Spinal cord (tissue), 10 donors: ENCODE measurements around the gene TPCN1. TPM values are rescaled to one million over a fixed set of nuclear protein-coding genes. Genes with fewer than 3 reads are reported as not detected.

Experiments used
- DNase-seq, 6 donors: peaks; one replicate each; pipeline versions ENCODE4 v3.0.0 to v3.0.0-alpha.2; 2013 to 2015; ENCODE audit warnings: low spot score in 6 of 6, low read depth in 4 of 6
- H3K27ac ChIP-seq: one replicate; pipeline ENCODE4 v1.5.1; 2013; ENCODE audit warnings: low read depth, low read length, control low read depth
- H3K27me3 ChIP-seq: one replicate; pipeline ENCODE4 v1.6.1; 2013; ENCODE audit warnings: low read length; ENCODE audit not compliant: control insufficient read depth, insufficient read depth
- H3K36me3 ChIP-seq: one replicate; pipeline ENCODE4 v1.6.1; 2013; ENCODE audit warnings: low read length; ENCODE audit not compliant: control insufficient read depth, insufficient read depth
- H3K4me1 ChIP-seq: one replicate; pipeline ENCODE4 v1.6.1; 2013; ENCODE audit warnings: low read length; ENCODE audit not compliant: control insufficient read depth, insufficient read depth
- H3K4me3 ChIP-seq: one replicate; pipeline ENCODE4 v1.5.1; 2013; ENCODE audit warnings: low read depth, low read length, control low read depth
- H3K9me3 ChIP-seq: one replicate; pipeline ENCODE4 v1.6.1; 2013; ENCODE audit warnings: low read length; ENCODE audit not compliant: control insufficient read depth, insufficient read depth
- WGBS: methylation state at CpG from one replicate; pipeline ENCODE4 v1.1.5; 2013; ENCODE audit warnings: missing lambda C conversion rate; ENCODE audit not compliant: insufficient coverage; 5-methylcytosine and 5-hydroxymethylcytosine counted together
- polyA plus RNA-seq, 2 donors: library from polyadenylated mRNA; unstranded; fragments of 120-200 nt; gene quantifications; one replicate each; pipeline ENCODE4 v1.2.1, GENCODE V29; 2013; ENCODE audit not compliant: insufficient read length in 2 of 2
- total RNA-seq, 2 donors: library from RNA; depleted of rRNA in 1 of 2; stranded (reverse); fragments of 120-200 nt in 1 of 2; fragments of >200 nt in 1 of 2; gene quantifications; one replicate each; pipeline versions ENCODE4 v1.2.3 to v1.2.4, GENCODE V29; 2013 to 2014
- donor health status: healthy.

Gene TPCN1
- total and polyA plus RNA-seq, 4 donors, result 14.0 to 43.8 (median 29.1) TPM

DNA sequence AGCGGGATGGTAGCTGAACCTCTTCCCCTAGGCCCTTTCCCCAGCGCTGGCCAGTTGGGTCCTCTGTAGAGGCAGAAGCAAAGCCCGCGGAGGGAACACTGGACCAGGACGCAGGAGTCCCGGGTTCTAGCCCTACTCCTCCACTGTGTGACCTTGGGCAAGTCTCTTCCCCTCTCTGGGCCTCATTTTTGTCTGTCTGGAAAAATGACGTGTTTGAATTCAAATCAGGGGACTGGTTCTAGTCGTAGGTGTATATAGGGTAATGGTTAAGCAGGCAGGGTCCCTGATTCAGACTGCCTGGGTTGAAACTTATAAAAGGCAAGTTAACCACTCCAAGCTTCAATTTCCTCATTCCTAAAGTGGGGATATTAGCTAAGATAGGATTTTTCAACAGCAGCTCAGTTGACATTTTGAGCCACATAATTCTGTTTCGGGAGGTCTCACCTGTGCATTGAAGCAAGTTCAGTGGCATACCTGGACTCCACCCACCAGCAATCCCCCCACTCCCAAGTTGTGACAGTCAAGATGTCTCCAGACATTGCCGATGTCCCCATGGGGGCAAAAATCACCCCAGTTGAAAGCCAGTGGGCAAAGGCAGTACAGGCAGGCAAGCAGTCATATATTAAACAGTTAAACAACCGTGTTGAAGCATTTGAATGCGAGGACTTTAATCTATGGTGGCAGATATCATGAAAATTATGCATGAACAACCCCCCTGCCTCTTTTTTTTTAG is 899 bp downstream of the TPCN1 start:
- H3K4me1 ChIP-seq, result peaks cover 34% of the 10 kb centered on the region

DNA sequence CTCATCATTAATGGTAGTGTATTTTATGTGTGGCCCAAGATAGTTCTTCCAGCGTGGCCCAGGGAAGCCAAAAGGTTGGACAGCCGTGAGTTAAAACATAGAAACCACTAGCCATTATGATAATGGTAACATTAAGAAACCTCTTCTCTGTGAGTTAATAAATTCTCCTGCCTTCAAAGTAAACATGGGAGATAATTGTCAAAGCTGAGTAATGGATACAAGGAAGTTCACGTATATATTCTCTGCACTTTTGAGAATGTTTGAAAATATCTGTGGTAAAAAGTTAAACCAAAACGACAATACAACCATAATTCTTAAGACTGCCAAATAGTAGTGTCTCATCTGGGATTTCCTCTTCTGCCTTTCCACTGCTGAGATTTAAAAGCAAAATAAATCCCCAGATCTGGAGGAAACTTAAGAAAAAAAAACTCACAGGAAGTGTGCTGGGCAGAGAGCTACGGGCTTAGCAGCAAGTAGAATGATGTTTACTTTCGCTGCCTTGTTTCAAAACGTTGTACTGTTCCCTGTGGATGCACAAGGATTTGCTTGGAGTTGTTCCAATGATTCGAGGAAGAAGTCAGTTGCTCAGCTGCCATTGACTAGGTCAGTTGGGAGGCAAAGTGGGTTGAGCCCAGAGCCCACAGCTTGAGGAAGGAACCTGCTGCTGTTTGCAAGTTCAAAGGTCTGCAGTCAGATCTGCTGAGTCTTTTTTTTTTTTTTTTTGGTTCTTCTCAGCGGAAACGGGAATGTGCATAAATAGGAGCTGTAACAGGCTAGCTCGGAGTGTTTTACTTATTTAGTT is 1.7 kb downstream of the TPCN1 start:
- Histone ChIP-seq H3K27me3 (no peaks in the 10 kb centered on the region), H3K36me3 (peaks cover 6% of the 10 kb centered on the region), H3K4me3 (peak overlapping the region; percentile 64), H3K27ac (peak overlapping the region; percentile 25), H3K4me1 (peaks cover 40% of the 10 kb centered on the region), H3K9me3 (no peaks in the 10 kb centered on the region)
- DNase-seq, result peak in 4 of 6 donors; percentile 61 to 91 (median 74)
- WGBS, result 3% methylated on average over 4 of the region's 11 CpGs

More for the DNA sequence above, 899 bp downstream of the TPCN1 start:
- peak overlapping the region; percentile 25 for H3K27ac ChIP-seq
- 10% methylated on average over 7 of the region's 12 CpGs for WGBS
- peak overlapping the region; percentile 64 for H3K4me3 ChIP-seq
- peaks cover 5% of the 10 kb centered on the region for H3K36me3 ChIP-seq
- no peaks in the 10 kb centered on the region for H3K27me3 ChIP-seq
- no peak for DNase-seq
- H3K9me3 ChIP-seq, result no peaks in the 10 kb centered on the region

DNA sequence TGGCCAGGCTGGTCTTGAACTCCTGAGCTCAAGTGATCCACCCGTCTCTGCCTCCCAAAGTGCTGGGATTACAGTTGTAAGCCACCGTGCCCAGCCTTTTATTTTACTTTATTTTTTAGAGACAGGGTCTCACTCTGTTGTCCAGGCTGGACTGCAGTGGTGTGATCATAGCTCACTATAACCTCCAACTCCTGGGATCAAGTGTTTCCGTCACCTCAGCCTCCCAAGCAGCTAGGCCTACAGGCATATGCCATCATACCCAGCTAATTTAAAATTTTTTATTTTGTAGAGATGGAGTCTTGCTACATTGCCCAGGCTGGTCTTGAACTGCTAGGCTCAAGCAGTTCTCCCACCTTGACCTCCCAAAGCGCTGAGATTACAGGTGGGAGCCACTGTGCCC is 3.7 kb downstream of the TPCN1 start:
- H3K9me3 ChIP-seq, result no peaks in the 10 kb centered on the region
- peaks cover 49% of the 10 kb centered on the region for H3K4me1 ChIP-seq
- DNase-seq, result no peak
- H3K27me3 ChIP-seq, result no peaks in the 10 kb centered on the region
- H3K36me3 ChIP-seq, result peaks cover 6% of the 10 kb centered on the region
- WGBS, result 75% methylated on average over 2 of the region's 4 CpGs
- H3K4me3 ChIP-seq, result no peak overlapping the region
- H3K27ac ChIP-seq, result no peak overlapping the region

DNA sequence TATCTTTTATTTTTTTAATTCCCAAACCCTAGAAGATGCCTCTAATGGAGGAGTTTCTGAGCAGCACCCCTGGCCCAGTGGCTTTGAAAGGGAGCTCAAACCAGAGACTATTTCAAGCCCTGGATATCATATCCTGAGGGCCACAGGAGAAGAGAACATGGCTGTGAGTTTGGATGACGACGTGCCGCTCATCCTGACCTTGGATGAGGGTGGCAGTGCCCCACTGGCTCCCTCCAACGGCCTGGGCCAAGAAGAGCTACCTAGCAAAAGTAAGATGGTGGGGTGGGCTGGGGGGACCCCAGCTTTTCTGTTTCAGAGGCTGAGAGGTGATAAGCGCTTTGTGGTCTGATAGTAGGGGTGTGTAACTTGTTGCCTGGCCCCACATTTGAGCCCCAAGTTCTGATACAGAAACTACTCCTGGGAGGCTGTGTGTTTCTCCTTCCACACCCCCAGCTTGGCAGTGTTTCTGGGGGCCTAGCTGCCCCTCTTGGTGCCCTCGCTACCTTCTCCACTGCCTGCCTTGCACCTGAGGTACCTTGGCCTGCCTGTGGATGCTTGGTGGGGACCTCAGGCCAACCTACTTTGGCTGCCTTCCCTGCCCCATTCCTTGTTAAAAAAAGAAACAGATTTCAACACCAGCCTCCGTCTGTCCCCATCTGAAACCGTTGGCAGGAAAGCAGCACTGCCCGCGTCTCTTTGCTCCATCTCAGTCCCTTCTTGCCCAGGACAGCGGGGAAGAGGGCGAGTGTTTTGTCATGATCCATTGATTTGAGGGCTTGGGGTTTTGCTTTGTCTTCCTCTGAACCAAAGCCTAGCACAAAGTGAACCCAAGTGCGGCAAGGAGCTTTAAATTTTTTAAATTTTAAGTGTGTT is 5.7 kb downstream of the TPCN1 start:
- Histone ChIP-seq H3K4me3 (no peak overlapping the region), H3K27ac (peak overlapping the region; percentile 7), H3K4me1 (peaks cover 39% of the 10 kb centered on the region), H3K36me3 (peaks cover 18% of the 10 kb centered on the region), H3K9me3 (no peaks in the 10 kb centered on the region), H3K27me3 (no peaks in the 10 kb centered on the region)
- no peak for DNase-seq
- WGBS, result 78% methylated on average over 9 of the region's 13 CpGs

DNA sequence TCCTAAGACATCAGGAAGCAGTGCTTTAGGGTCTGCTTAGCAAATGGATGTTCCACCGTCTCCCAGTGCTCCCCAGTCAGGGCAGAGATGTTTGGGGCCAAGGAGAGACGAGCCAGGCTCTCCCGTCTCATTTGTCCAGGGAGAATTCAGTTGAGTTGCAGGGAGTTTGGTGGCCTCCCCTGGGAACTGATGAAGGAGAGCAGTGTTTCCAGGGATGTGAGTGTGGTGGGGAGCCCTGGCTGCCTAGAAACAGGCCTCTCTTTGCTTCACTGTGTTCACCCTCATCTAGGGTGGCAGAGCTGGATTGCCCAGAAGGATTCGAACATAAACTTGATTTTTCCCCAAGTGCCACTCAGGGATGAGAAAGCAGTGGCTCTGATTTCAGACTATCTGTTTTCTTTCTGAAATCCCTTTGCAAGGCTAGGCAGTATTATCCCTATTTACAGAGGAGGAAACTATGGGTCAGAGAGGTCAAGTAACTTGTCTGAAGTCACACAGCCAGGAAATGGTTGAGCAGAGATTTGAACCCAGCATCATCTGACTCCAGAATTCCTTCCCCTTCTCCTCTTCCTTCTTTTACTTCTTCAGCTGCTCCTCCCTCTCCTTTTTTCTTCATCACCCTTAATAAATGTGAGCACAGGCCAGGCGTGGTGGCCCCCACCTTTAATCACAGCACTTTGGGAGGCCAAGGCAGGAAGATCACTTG is 6.6 kb downstream of the TPCN1 start:
- Histone ChIP-seq H3K27ac (peak overlapping the region; percentile 22), H3K4me3 (no peak overlapping the region), H3K27me3 (no peaks in the 10 kb centered on the region), H3K9me3 (no peaks in the 10 kb centered on the region), H3K4me1 (peaks cover 41% of the 10 kb centered on the region), H3K36me3 (peaks cover 27% of the 10 kb centered on the region)
- no peak for DNase-seq
- 63% methylated on average over 4 of the region's 5 CpGs for WGBS

DNA sequence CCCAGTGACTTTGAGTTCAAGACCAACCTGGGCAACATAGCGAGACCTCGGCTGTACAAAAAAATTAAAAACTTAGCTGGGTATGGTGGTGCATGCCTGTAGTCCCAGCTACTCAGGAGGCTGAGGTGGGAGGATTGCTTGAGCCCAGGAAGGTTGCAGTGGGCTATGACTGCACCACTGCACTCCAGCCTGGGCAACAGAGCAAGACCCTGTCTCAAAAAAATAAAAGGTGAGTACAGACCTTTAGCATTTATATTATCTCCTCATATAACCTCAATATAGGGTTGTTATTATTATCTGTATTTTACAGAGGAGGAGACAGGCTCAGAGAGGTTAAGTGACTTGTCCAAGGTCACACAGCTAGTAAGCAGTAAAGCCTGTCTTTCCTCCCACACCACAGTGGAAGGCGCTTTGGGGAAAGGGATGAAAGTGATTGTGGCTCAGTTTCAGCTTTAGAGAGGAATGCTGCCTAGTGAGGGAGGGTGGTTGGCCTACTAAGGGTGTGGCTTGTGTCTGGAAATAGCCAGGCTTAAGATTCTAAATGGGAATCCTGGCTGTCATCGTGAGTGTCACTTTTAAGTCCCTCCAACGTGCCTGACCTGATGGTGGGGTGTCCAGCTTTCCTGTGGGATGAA is 7.2 kb downstream of the TPCN1 start:
- DNase-seq, result peak in 1 of 6 donors; percentile 49
- H3K27ac ChIP-seq, result peak overlapping the region; percentile 22
- no peaks in the 10 kb centered on the region for H3K27me3 ChIP-seq
- H3K9me3 ChIP-seq, result no peaks in the 10 kb centered on the region
- peaks cover 43% of the 10 kb centered on the region for H3K4me1 ChIP-seq
- WGBS, result 68% methylated on average over 4 of the region's 5 CpGs
- H3K36me3 ChIP-seq, result peaks cover 31% of the 10 kb centered on the region
- H3K4me3 ChIP-seq, result no peak overlapping the region

DNA sequence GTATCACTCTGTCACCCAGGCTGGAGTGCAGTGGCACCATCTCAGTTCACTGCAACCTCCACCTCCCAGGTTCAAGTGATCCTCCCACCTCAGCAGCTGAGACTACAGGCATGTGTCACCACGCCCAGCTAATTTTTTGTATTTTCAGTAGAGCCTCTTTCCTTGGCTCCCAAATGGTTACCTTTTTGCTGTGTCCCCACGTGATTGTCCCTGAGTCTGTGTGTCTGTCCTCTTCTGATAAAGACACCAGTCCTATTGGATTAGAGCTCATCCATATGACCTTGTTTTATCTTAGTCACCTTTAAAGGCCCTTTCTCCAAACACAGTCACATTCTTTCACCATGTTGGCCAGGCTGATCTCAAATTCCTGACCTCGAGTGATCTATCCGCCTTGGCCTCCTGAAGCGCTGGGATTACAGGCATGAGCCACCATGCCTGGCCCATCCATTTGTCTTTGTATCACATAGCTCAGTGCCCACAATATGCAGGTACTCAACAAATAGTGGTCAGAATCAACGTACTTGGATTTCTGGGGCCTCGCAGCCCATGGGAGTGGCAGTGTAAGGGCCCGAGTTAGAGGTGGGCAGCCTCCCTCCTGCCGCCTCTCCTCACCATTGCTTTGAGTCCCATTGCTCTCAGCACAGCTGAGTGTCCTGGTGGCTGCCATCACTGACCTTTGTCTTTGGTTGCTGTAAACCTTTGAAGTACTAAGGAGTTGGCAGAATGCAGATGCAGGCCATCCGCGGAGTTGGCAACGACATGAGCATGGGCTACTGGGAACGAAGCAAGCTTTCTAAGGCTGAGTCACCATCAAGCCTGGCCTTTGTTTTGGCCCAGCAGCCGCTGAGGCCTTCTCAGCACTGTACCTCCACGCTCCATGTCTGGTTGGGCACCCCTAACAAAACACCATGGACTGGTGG is 9.3 kb downstream of the TPCN1 start:
- no peaks in the 10 kb centered on the region for H3K9me3 ChIP-seq
- no peak for DNase-seq
- H3K4me3 ChIP-seq, result no peak overlapping the region
- no peak overlapping the region for H3K27ac ChIP-seq
- H3K36me3 ChIP-seq, result peaks cover 31% of the 10 kb centered on the region
- H3K4me1 ChIP-seq, result peaks cover 42% of the 10 kb centered on the region
- 90% methylated on average over 15 of the region's 15 CpGs for WGBS
- no peaks in the 10 kb centered on the region for H3K27me3 ChIP-seq
